DLD1 (cell line): Measurements from ENCODE around the gene SRD5A1.

Source experiments
- in situ Hi-C: cut with HindIII; loops from 2 replicates; pipeline ENCODE4 v1.10.0; 2017; ENCODE audit warnings: low sequenced_read_pairs

Gene SRD5A1

DNA sequence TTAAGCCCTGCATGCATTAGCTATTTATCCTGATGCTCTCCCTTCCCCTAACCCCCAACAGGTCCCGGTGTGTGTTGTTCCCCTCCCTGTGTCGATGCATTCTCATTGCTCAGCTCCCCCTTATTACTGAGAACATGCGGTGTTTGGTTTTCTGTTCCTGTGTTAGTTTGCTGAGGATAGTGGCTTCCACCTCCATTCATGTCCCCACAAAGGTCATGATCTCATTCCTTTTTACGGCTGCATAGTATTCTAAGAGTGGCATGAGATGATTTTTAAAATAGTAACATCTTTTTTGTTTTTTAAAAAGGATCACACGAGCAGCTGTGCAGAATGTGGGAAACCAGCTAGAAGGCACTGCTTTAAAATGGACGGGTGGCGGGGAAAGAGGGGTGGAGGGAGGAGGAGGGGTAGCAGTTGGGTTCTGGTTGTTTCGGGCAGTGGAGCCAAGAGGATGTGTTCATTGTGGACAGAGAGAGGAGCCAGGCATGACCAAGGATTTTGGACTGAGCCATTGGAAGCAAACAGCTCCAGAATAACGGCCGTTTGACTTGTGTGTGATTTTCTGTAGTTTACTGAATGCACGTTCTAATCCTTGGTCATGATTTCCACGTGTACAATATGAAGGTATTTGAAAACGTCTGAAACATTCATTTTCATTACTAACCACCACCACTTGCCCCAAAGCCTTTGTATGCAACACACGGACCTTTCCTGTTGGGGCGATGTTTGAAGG, 78.3 kb downstream of the SRD5A1 start:
- in situ Hi-C loops: no loop called here

- in situ Hi-C loops: no loop called here
These were observed 78.9 kb downstream of the SRD5A1 start for GRCh38 chr5:6712142-6712576.

- in situ Hi-C loops: no loop called here
These were observed 79.5 kb downstream of the SRD5A1 start for GRCh38 chr5:6712577-6713273.

- in situ Hi-C loops: no loop called here
These were observed 80.3 kb downstream of the SRD5A1 start, which contains the start of gene TENT4A for GRCh38 chr5:6713274-6714225. Gene TENT4A (plus strand): TSS chr5:6713432. CDS start chr5:6713984, 552 bp downstream.

DNA sequence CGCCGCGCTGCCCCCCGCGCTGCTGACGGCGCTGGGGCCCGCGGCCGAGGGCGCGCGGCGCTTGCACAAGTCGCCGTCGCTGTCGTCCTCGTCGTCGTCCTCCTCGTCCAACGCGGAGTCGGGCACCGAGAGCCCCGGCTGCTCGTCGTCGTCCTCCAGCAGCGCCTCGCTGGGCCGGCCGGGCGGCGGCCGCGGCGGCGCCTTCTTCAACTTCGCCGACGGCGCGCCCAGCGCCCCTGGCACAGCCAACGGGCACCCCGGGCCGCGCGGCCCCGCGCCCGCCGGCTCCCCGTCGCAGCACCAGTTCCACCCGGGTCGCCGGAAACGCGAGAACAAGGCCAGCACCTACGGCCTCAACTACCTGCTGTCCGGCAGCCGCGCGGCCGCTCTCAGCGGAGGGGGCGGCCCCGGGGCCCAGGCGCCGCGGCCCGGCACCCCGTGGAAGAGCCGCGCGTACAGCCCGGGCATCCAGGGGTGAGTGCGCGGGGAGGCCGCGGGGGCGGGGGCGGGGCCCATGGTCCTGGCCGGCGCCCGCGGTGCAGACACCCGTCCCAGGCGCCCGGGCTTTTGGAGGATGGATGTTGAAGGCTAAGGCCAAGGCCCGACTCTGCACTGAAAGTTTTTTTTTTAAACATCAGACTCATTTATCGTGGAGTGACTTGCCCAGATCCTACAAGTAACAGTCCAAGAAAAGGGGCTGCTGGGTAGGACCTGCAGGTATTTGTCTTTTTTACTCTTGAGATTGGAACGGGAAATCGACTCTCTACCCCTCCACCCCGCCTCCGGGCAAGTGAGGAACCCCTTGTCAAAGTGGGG, 81.2 kb downstream of the SRD5A1 start:
- in situ Hi-C loops: no loop called here

GRCh38 chr5:6715271-6715670, 82.0 kb downstream of the SRD5A1 start:
- in situ Hi-C loops: no loop called here

DNA sequence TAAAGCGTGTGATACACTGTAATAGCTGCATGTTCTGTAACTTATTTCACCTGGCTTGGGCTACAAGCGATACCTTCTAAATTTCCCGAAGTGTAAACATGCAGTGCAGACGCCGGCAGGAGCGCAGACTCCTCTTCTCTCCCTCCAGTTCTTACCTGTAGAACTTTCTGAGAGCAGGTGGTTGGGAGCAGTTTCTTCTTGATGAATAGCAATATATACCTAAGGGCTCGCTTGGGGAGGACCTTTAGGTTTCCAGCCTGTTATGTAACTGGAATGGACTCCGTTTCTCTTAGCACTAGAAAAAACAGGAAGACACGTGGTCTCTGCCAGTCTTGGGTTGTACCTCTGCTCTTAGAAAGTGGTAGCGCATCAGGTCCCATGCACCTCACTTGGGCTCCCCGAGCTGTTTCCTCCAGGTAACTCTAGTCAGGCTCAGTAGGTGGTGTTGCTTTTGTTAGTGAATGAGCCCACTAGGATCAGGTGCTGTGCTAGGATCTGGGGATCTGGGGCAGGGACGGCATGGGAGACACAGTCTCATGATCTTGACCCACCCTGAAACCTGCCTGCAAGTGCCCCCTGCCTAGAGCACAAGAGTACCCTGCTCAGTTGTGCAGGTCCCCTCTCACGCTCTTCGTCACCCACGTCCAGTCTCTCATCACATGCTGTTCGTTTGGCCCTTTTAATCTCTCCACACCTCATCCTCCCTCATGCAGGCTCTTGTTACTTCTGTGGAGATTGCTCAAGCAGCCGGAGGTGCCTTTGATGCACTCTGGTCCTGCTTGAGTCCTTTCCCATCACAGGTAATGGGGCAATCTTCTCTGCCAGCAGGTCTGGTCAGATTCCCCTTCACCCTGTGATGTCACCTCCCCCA, 82.8 kb downstream of the SRD5A1 start:
- in situ Hi-C loops: no loop called here

GRCh38 chr5:6716629-6717149, 83.4 kb downstream of the SRD5A1 start:
- in situ Hi-C loops: no loop called here

GRCh38 chr5:6717247-6717646, 84.0 kb downstream of the SRD5A1 start:
- in situ Hi-C loops: no loop called here

GRCh38 chr5:6717687-6718086, 84.4 kb downstream of the SRD5A1 start:
- in situ Hi-C loops: no loop called here

DNA sequence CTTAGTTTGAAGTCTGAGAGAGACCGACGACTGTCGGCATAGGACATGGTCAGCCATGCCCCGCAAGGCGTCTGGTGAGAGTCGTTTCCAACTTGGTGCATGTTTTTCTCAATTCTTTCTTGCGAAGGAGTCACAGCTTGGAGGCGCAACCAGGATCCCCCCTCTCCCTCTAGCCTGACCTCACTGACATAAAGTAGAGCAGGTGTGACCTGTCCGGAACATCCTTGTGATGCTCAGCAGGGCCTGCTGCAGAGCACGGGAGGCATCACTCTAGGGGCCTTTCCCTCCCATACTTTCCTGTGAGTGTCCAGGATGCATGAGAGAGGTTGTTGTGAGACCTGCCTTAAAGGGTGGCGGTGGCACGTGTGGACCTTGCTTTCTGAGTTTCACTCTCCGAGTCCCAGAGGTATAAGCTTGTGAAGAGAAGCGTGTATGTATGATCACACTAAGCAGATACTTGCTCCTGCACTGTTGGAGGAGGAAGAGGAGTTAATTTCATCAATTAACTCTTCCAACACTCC, 85.0 kb downstream of the SRD5A1 start:
- in situ Hi-C loops: no loop called here

DNA sequence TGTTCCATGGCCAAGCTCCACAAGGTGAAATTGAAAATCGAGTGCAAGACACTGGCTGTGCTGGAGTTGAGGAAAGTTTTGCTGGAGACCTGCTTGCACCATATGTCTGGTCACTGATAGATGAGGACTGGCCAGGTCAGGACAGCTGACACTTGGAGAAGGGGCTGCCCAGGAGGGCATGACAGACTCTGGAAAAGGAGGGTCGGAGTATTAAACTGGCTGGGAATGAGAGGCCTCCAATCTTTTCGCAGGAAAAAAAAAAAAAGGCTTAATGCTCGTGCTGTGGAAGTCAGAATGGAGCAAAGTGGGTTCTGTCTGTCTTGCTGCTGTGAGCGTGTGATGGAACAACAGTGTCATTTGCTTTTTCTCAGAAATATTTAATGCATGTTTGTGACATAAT, 85.5 kb downstream of the SRD5A1 start:
- in situ Hi-C loops: no loop called here

- in situ Hi-C loops: no loop called here
These were observed 86.2 kb downstream of the SRD5A1 start for GRCh38 chr5:6719417-6719816.

GRCh38 chr5:6719896-6720560, 86.8 kb downstream of the SRD5A1 start:
- in situ Hi-C loops: no loop called here

DNA sequence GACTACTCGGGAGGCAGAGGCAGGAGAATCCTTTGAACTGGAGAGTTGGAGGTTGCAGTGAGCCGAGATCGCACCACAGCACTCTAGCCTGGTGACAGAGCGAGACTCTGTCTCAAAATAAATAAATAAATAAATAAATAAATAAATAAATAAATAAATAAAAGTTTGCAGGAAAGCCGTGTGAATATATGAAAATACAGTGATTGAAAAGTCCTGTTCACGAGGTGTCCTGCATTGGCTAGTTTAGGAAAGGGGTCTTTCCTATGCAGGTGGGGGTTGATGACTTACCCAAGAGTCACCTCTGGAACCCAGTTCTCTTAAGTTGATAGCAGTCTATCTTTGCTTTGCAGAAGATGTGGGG, 87.3 kb downstream of the SRD5A1 start:
- in situ Hi-C loops: no loop called here

GRCh38 chr5:6721442-6721841, 88.2 kb downstream of the SRD5A1 start:
- in situ Hi-C loops: no loop called here

- in situ Hi-C loops: no loop called here
These were observed 88.8 kb downstream of the SRD5A1 start for GRCh38 chr5:6722015-6722414.

- in situ Hi-C loops: no loop called here
These were observed 90.0 kb downstream of the SRD5A1 start for GRCh38 chr5:6723122-6723815.
